GM12891 (cell line): ENCODE data around the gene NHSL2.

Experiments used
- DNase-seq: peaks from one replicate; pipeline ENCODE4 v3.0.0; 2011; ENCODE audit warnings: low spot score; ENCODE audit not compliant: insufficient read length
- FAIRE-seq: peaks from 2 replicates; lab custom pipeline; 2011; peaks lifted over from hg19 to GRCh38; lab: Jason Lieb, UNC
- PAX5 ChIP-seq: IDR thresholded peaks from 2 replicates; pipeline ENCODE4 v1.6.1; 2011; ENCODE audit warnings: low read length, moderate library complexity, mild to moderate bottlenecking; ENCODE audit not compliant: insufficient read depth, severe bottlenecking
- POLR2A ChIP-seq: IDR thresholded peaks from 2 replicates; pipeline ENCODE4 v1.6.1; 2011; ENCODE audit warnings: low read depth, low read length, control low read depth
- POLR2AphosphoS5 ChIP-seq: IDR thresholded peaks from 2 replicates; pipeline ENCODE4 v1.6.1; 2011; ENCODE audit warnings: low read depth, low read length, control low read depth
- POU2F2 ChIP-seq: IDR thresholded peaks from 2 replicates; pipeline ENCODE4 v1.6.1; 2011; ENCODE audit warnings: low read depth, mild to moderate bottlenecking, control low read depth, low read length, moderate library complexity
- SPI1 ChIP-seq: IDR thresholded peaks from 2 replicates; pipeline ENCODE4 v1.6.1; 2011; ENCODE audit warnings: low read depth, low read length, control low read depth
- TAF1 ChIP-seq: IDR thresholded peaks from 2 replicates; pipeline ENCODE4 v1.6.1; 2011; ENCODE audit warnings: low read depth, low read length, control low read depth

The NHSL2 gene

GRCh38 chrX:71996826-71997225, 86.2 kb downstream of the NHSL2 start:
- no peak for TF ChIP-seq POU2F2
- no peak for TF ChIP-seq POLR2AphosphoS5
- TF ChIP-seq TAF1, result no peak
- no peak for TF ChIP-seq SPI1
- TF ChIP-seq POLR2A, result no peak
- TF ChIP-seq PAX5, result no peak
- FAIRE-seq (no peak), DNase-seq (no peak)

GRCh38 chrX:71997320-71997719, 86.7 kb downstream of the NHSL2 start:
- no peak for FAIRE-seq
- no peak for DNase-seq

GRCh38 chrX:71998836-71999509, 88.3 kb downstream of the NHSL2 start:
- DNase-seq (no peak), FAIRE-seq (peak; percentile 28)
- TF ChIP-seq POLR2AphosphoS5 (no peak), POLR2A (no peak), SPI1 (no peak), PAX5 (no peak), POU2F2 (no peak), TAF1 (no peak)

More at GRCh38 chrX:71997320-71997719, 86.7 kb downstream of the NHSL2 start:
- no peak for TF ChIP-seq POLR2A
- no peak for TF ChIP-seq SPI1
- TF ChIP-seq POLR2AphosphoS5, result no peak
- no peak for TF ChIP-seq PAX5
- TF ChIP-seq TAF1, result no peak
- TF ChIP-seq POU2F2, result no peak

GRCh38 chrX:71999535-71999934, 88.9 kb downstream of the NHSL2 start:
- FAIRE-seq (no peak), DNase-seq (no peak)
- TF ChIP-seq TAF1 (no peak), POLR2AphosphoS5 (no peak), POLR2A (no peak), PAX5 (no peak), SPI1 (no peak)

GRCh38 chrX:72001471-72001870, 90.8 kb downstream of the NHSL2 start:
- no peak for FAIRE-seq

GRCh38 chrX:72001906-72002305, 91.3 kb downstream of the NHSL2 start:
- DNase-seq, result no peak
- no peak for FAIRE-seq
- no peak for TF ChIP-seq POU2F2
- TF ChIP-seq TAF1, result no peak
- no peak for TF ChIP-seq PAX5
- TF ChIP-seq SPI1, result no peak
- TF ChIP-seq POLR2A, result no peak
- TF ChIP-seq POLR2AphosphoS5, result no peak

More at GRCh38 chrX:72001471-72001870, 90.8 kb downstream of the NHSL2 start:
- TF ChIP-seq PAX5, result no peak
- TF ChIP-seq POLR2AphosphoS5, result no peak
- TF ChIP-seq SPI1, result no peak
- no peak for TF ChIP-seq POLR2A
- TF ChIP-seq POU2F2, result no peak
- no peak for TF ChIP-seq TAF1
- DNase-seq, result no peak

- FAIRE-seq (no peak), DNase-seq (no peak)
- TF ChIP-seq TAF1 (no peak), POLR2A (no peak), SPI1 (no peak), POLR2AphosphoS5 (no peak)
Measured at GRCh38 chrX:72002875-72003274, 92.2 kb downstream of the NHSL2 start.

- no peak for FAIRE-seq
- TF ChIP-seq TAF1 (no peak), SPI1 (no peak), PAX5 (no peak), POLR2AphosphoS5 (no peak), POLR2A (no peak), POU2F2 (no peak)
- DNase-seq, result no peak
Measured at GRCh38 chrX:72003811-72004750, 93.4 kb downstream of the NHSL2 start.

- no peak for DNase-seq
- no peak for FAIRE-seq
- no peak for TF ChIP-seq POU2F2
- no peak for TF ChIP-seq TAF1
- TF ChIP-seq SPI1, result no peak
- TF ChIP-seq PAX5, result no peak
- TF ChIP-seq POLR2AphosphoS5, result no peak
- no peak for TF ChIP-seq POLR2A
Measured at GRCh38 chrX:72005046-72005445, 94.4 kb downstream of the NHSL2 start.

- FAIRE-seq (no peak), DNase-seq (no peak)
- TF ChIP-seq SPI1, result no peak
- no peak for TF ChIP-seq POU2F2
- TF ChIP-seq TAF1, result no peak
- no peak for TF ChIP-seq POLR2A
- TF ChIP-seq PAX5, result no peak
- TF ChIP-seq POLR2AphosphoS5, result no peak
Measured at GRCh38 chrX:72006461-72006860, 95.8 kb downstream of the NHSL2 start.
